ENCODE measurements around the gene ERCC6L.

The ERCC6L gene

DNA sequence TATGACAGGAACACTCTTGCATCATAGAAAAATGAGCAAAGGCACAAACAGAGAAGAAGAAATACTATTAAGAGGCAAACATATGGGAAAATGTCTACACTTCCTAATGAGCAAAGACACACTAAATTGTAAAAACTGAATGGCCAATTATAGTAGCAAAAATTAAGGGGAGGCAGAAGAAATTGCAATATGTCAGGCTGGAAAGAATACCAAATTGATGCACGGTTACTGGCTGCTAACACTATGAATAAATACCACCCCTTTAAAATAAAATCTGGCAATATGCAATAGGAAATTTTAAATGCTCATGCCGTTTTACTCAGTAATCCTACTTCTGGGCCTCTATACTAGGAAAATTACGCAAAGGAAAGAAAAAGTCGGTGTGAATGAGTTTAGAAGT, 73.3 kb downstream of the ERCC6L start:
- DNase-seq = no peak

- DNase-seq = no peak
Observed at GRCh38 chrX:72159769-72160168, 79.1 kb downstream of the ERCC6L start.

- no peak for DNase-seq
Observed at GRCh38 chrX:72158773-72159172, 80.1 kb downstream of the ERCC6L start.
